Measurements from ENCODE around the gene CCDC148.
A peak's percentile ranks its signal among the peaks of the same experiment; 100 is the strongest.

Gene CCDC148

DNA sequence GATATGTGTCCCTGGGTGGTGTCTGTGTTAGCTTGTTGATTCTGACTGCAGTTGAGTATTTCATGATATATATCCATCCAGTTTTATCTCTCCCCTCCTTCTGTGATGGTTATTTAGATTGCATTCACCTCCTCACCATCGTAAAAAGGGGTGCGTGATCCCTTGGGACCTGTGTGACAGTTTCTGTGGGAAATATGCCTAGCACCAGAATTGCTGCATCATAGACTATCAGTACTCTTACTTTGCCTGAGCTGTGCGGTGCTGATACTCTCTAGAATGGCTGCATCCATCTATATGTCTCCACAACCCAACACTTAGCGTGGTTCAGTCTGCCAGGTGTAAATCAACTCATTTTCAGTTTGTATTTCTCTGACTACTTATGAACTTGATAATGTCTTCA, 34.5 kb upstream of the CCDC148 start:
- H3K4me3 ChIP-seq (ENCODE audit: low read depth, low read length), result no peak overlapping the region
- DNase-seq (ENCODE audit: low read depth), result no peak
- TF ChIP-seq, protein P1, sequence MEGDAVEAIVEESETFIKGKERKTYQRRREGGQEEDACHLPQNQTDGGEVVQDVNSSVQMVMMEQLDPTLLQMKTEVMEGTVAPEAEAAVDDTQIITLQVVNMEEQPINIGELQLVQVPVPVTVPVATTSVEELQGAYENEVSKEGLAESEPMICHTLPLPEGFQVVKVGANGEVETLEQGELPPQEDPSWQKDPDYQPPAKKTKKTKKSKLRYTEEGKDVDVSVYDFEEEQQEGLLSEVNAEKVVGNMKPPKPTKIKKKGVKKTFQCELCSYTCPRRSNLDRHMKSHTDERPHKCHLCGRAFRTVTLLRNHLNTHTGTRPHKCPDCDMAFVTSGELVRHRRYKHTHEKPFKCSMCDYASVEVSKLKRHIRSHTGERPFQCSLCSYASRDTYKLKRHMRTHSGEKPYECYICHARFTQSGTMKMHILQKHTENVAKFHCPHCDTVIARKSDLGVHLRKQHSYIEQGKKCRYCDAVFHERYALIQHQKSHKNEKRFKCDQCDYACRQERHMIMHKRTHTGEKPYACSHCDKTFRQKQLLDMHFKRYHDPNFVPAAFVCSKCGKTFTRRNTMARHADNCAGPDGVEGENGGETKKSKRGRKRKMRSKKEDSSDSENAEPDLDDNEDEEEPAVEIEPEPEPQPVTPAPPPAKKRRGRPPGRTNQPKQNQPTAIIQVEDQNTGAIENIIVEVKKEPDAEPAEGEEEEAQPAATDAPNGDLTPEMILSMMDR (conservative IDR thresholded peaks at IDR 0.05; ENCODE audit: low read depth, low read length), result no peak

DNA sequence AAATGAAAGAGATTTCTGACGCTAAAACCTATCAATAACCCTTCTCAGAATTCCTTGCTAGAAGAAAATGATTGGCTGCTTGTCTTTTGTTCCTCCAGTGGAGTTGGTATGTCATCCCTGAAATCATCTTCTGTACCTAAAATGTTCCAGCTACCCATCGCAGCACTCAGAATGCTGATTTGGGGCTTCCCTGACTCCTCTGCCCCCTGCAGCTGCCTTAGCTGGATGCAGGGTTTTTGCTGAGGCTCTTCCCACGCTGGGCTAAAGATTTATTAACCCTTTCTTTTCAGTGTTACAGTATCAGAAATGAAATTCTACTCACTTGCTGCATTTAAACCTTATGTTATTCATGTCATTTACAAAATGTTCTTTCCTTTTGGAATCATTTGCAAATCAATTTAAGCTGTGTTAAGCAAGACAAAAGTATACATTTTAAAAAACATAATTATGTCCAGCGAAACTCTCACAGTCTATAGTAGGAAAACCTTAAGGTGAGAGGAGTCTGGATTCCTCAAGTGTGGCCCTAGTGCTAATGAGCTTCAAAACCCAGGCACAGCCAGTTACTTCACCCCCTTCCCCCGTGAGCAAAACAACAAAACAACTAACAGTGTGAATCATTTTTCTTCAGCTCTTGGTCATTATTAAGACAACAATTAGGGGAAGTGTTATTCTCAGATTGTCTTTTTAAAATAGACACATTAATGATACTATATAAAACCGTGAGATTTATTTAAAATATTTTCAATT, 33.0 kb upstream of the CCDC148 start:
- TF ChIP-seq, protein P1 (conservative IDR thresholded peaks at IDR 0.05; ENCODE audit: low read depth, low read length), result peak; percentile 27
- no peak for DNase-seq (ENCODE audit: low read depth)
- H3K4me3 ChIP-seq (ENCODE audit: low read depth, low read length), result no peak overlapping the region

DNA sequence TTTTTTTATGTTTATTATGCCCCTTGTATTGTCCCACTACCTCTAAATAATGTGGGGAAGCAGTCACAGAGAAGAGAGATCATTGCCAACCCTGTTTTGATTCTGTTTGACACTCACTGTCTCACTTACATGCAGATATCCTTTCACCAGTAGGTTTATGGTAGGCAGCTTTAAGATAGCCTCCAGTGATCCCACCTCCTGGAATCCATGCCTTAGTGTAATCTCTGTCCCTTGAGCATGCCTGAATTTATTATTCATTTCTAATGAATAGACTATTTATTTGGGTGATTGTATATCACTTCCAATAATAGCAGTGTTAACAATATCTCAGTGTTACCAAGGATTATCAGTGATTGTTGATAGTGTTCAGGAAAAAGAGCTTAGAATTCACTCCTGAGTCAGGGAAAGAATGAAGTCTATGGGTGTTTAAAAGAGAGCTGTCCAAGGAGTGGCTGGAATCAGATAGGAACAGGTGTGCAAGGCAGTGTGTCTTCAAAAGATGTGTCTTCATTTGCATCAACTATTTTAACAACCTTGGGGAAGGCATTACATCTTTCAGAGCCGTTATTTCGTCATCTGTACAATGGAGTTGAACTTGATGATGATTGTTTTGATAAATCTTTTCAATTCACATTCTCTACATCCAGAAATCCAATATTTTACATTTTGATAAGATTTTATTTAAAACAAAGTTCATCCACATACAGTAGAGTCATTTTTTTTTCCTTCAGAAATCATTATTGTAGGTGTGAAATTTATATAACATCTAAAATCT, 32.1 kb upstream of the CCDC148 start:
- TF ChIP-seq, protein P1 (conservative IDR thresholded peaks at IDR 0.05; ENCODE audit: low read depth, low read length), result no peak
- no peak for DNase-seq (ENCODE audit: low read depth)
- H3K4me3 ChIP-seq (ENCODE audit: low read depth, low read length), result no peak overlapping the region

DNA sequence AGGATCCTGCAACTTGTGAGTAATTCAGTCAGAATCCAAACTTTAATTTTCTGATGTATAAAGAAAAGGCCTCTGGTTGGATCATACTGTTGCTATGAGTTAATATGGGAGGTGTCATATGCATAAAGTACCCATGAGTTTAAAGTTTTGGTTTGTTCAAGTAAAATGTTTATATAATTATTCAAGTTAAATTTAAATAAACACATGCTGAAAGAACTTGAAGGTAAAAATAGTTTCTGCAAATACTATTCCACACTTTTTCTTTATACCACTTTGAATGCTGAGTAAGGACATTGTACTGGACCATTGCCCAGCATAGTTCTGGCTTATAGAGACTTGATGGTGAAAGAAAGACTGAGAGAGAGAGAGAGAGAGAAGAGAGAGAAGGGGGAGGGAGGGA, 30.9 kb upstream of the CCDC148 start:
- peak; percentile 86 for DNase-seq (ENCODE audit: low read depth)
- no peak overlapping the region for H3K4me3 ChIP-seq (ENCODE audit: low read depth, low read length)
- TF ChIP-seq, protein P1 (conservative IDR thresholded peaks at IDR 0.05; ENCODE audit: low read depth, low read length), result no peak

DNA sequence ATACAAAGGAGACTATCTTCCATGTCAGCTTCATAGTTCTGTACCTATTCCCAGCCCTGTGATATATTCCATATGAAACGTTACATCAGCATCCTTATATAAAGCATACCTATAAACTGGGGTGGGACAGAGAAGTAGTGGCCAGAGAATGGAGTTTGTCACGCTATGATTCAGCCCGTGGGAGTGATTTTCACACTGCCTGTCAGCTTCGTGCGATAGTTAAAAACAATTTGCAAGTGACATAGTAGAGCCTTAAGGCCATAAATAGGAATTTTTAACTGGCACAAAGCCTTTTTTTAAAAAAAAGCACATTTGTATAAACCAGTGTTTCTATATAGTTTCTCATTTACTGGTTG, 30.4 kb upstream of the CCDC148 start:
- DNase-seq (ENCODE audit: low read depth), result no peak
- TF ChIP-seq, protein P1 (conservative IDR thresholded peaks at IDR 0.05; ENCODE audit: low read depth, low read length), result no peak

DNA sequence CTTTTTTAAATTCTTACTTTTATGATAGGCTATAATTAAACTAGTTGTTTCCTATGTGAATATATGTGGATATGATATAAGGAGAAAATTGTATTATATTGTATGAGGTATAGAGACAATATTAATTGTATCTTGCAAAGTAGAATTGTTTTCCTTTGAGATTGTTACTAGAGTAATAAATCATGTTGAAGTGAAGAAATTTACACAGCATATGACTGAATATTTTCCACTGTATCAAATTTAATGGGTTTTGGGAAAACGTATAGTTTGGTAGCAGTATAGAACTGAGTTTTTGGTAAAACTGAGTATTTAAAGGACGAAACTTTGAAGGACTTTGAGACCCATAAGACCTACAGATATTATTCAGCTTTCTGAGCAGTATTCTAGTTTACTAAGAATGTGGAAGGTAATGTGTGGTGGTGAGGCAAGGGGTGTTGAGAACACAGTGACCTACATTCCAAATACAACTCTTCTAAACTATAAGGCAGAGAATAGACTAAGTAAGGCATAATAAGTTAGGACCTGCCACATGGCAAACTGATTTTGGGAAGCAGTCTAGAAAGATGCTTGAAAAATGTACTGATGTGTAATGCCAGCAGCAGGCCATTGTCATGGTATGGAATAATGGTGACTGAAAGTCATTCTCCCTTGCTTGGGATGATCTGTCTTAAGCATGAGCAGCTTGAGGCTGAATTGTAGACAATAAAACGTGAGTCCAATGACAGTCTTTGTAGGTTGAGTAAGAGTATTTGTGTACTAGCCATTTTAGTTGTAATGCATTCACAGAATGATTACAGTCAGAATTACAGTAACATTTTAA, 29.8 kb upstream of the CCDC148 start:
- no peak overlapping the region for H3K4me3 ChIP-seq (ENCODE audit: low read depth, low read length)
- TF ChIP-seq, protein P1 (conservative IDR thresholded peaks at IDR 0.05; ENCODE audit: low read depth, low read length), result no peak
- peak; percentile 45 for DNase-seq (ENCODE audit: low read depth)

More for the DNA sequence above, 30.4 kb upstream of the CCDC148 start:
- no peak overlapping the region for H3K4me3 ChIP-seq (ENCODE audit: low read depth, low read length)

All from choroid plexus epithelial cell (primary cell).